ENCODE results near the gene PIBF1.
A peak's percentile ranks its signal among the peaks of the same experiment; 100 is the strongest.
"Not testable (repeated sequence)": the region's sequence is repeated elsewhere in the genome, so short reads cannot be mapped to it uniquely, and the experiment has no call there.

Gene PIBF1

GRCh38 chr13:72781451-72782439 is at the start of gene PIBF1, which contains the start of gene DIS3:
TSS of gene PIBF1 (plus strand) at chr13:72782133. CDS start at chr13:72783470, 1,337 bp downstream.
TSS of gene DIS3 (minus strand) at chr13:72781900. CDS start at chr13:72781832, 68 bp downstream.
- H3K4me1 Mint-ChIP-seq, result peaks cover 18 to 56% of the 10 kb centered on the region in 2 donors
- ATAC-seq (replicated peaks), result peak; percentile 97 to 98
- peak within 1 kb of the TSS; percentile 99 for H3K27ac Mint-ChIP-seq
- H3K9me3 Mint-ChIP-seq, result no peaks in the 10 kb centered on the region
- H3K27me3 Mint-ChIP-seq, result no peaks in the 10 kb centered on the region
- H3K36me3 Mint-ChIP-seq, result peaks cover 28 to 46% of the 10 kb centered on the region in 2 donors
- DNase-seq, result peak; percentile 99
- peak within 1 kb of the TSS; percentile 99 to 100 for H3K4me3 Mint-ChIP-seq

- Mint-ChIP-seq H3K27ac (no peak overlapping the region), H3K36me3 (peaks cover 29 to 35% of the 10 kb centered on the region in 2 donors), H3K9me3 (no peaks in the 10 kb centered on the region), H3K27me3 (no peaks in the 10 kb centered on the region), H3K4me1 (peaks cover 4 to 8% of the 10 kb centered on the region in 2 donors), H3K4me3 (no peak overlapping the region)
- DNase-seq (no peak), ATAC-seq (replicated peaks) (no peak)
Observed at GRCh38 chr13:72737033-72737432, 44.9 kb upstream of the PIBF1 start.

GRCh38 chr13:72740015-72740414 is 41.9 kb upstream of the PIBF1 start:
- DNase-seq (no peak), ATAC-seq (replicated peaks) (no peak)
- Mint-ChIP-seq H3K36me3 (peaks cover 25 to 37% of the 10 kb centered on the region in 2 donors), H3K9me3 (no peaks in the 10 kb centered on the region), H3K4me3 (no peak overlapping the region), H3K4me1 (peaks cover 4 to 8% of the 10 kb centered on the region in 2 donors), H3K27me3 (no peaks in the 10 kb centered on the region), H3K27ac (no peak overlapping the region)

- no peak for ATAC-seq (replicated peaks)
- H3K27me3 Mint-ChIP-seq, result no peaks in the 10 kb centered on the region
- no peak overlapping the region for H3K4me3 Mint-ChIP-seq
- H3K9me3 Mint-ChIP-seq, result no peaks in the 10 kb centered on the region
- H3K36me3 Mint-ChIP-seq, result peaks cover 31 to 49% of the 10 kb centered on the region in 2 donors
- peaks cover 3 to 8% of the 10 kb centered on the region in 2 donors for H3K4me1 Mint-ChIP-seq
- no peak overlapping the region for H3K27ac Mint-ChIP-seq
- DNase-seq, result no peak
Observed at GRCh38 chr13:72745260-72745659, 36.7 kb upstream of the PIBF1 start.

- Mint-ChIP-seq H3K4me1 (peaks cover 0 to 3% of the 10 kb centered on the region in 2 donors), H3K36me3 (peaks cover 42 to 63% of the 10 kb centered on the region in 2 donors), H3K9me3 (peaks cover 0 to 3% of the 10 kb centered on the region in 2 donors), H3K27me3 (no peaks in the 10 kb centered on the region), H3K4me3 (no peak overlapping the region), H3K27ac (no peak overlapping the region)
- ATAC-seq (replicated peaks) (no peak), DNase-seq (no peak)
Observed at GRCh38 chr13:72751220-72751619, 30.7 kb upstream of the PIBF1 start.

- Mint-ChIP-seq H3K4me3 (no peak overlapping the region), H3K4me1 (peaks cover 0 to 3% of the 10 kb centered on the region in 2 donors), H3K36me3 (peaks cover 34 to 48% of the 10 kb centered on the region in 2 donors), H3K27me3 (no peaks in the 10 kb centered on the region), H3K27ac (no peak overlapping the region), H3K9me3 (peaks cover 0 to 3% of the 10 kb centered on the region in 2 donors)
- ATAC-seq (replicated peaks) (no peak), DNase-seq (no peak)
Observed at GRCh38 chr13:72754111-72754510, 27.8 kb upstream of the PIBF1 start.

- H3K36me3 Mint-ChIP-seq, result peaks cover 21 to 32% of the 10 kb centered on the region in 2 donors
- no peaks in the 10 kb centered on the region for H3K9me3 Mint-ChIP-seq
Observed at GRCh38 chr13:72757792-72758535, 24.0 kb upstream of the PIBF1 start.

GRCh38 chr13:72760189-72760588 is 21.7 kb upstream of the PIBF1 start:
- Mint-ChIP-seq H3K27me3 (no peaks in the 10 kb centered on the region), H3K4me3 (no peak overlapping the region), H3K4me1 (no peaks in the 10 kb centered on the region), H3K27ac (no peak overlapping the region), H3K36me3 (peaks cover 21 to 32% of the 10 kb centered on the region in 2 donors), H3K9me3 (no peaks in the 10 kb centered on the region)
- DNase-seq (no peak), ATAC-seq (replicated peaks) (no peak)

More at GRCh38 chr13:72757792-72758535, 24.0 kb upstream of the PIBF1 start:
- Mint-ChIP-seq H3K27me3 (no peaks in the 10 kb centered on the region), H3K27ac (no peak overlapping the region), H3K4me3 (no peak overlapping the region), H3K4me1 (no peaks in the 10 kb centered on the region)
- ATAC-seq (replicated peaks) (no peak), DNase-seq (no peak)

- no peak for DNase-seq
- Mint-ChIP-seq H3K4me3 (no peak overlapping the region), H3K27ac (no peak overlapping the region), H3K27me3 (no peaks in the 10 kb centered on the region), H3K9me3 (no peaks in the 10 kb centered on the region), H3K4me1 (no peaks in the 10 kb centered on the region), H3K36me3 (peaks cover 22 to 42% of the 10 kb centered on the region in 2 donors)
- no peak for ATAC-seq (replicated peaks)
Observed at GRCh38 chr13:72763411-72763810, 18.5 kb upstream of the PIBF1 start.

- ATAC-seq (replicated peaks) (no peak), DNase-seq (no peak)
- peaks cover 32 to 37% of the 10 kb centered on the region in 2 donors for H3K36me3 Mint-ChIP-seq
- no peak overlapping the region for H3K4me3 Mint-ChIP-seq
- no peaks in the 10 kb centered on the region for H3K9me3 Mint-ChIP-seq
- H3K27ac Mint-ChIP-seq, result no peak overlapping the region
- no peaks in the 10 kb centered on the region for H3K27me3 Mint-ChIP-seq
- peaks cover 4 to 17% of the 10 kb centered on the region in 2 donors for H3K4me1 Mint-ChIP-seq
Observed at GRCh38 chr13:72774019-72774418, 7.9 kb upstream of the PIBF1 start.

GRCh38 chr13:72782717-72783116 is 784 bp downstream of the PIBF1 start:
- Mint-ChIP-seq H3K4me1 (peaks cover 18 to 48% of the 10 kb centered on the region in 2 donors), H3K27me3 (no peaks in the 10 kb centered on the region), H3K9me3 (no peaks in the 10 kb centered on the region), H3K4me3 (peak overlapping the region; percentile 99 to 100), H3K36me3 (peaks cover 23 to 41% of the 10 kb centered on the region in 2 donors), H3K27ac (peak overlapping the region; percentile 91)
- no peak for DNase-seq
- no peak for ATAC-seq (replicated peaks)

- not testable (repeated sequence) for DNase-seq; H3K9me3 Mint-ChIP-seq; H3K27ac Mint-ChIP-seq; H3K4me3 Mint-ChIP-seq; ATAC-seq (replicated peaks); H3K27me3 Mint-ChIP-seq
- Mint-ChIP-seq H3K4me1 (peaks cover 16 to 36% of the 10 kb centered on the region in 2 donors), H3K36me3 (peaks cover 19 to 32% of the 10 kb centered on the region in 2 donors)
Observed at GRCh38 chr13:72784679-72785078, 2.7 kb downstream of the PIBF1 start.

GRCh38 chr13:72788831-72789230 is 6.9 kb downstream of the PIBF1 start:
- Mint-ChIP-seq H3K4me3 (no peak overlapping the region), H3K27me3 (no peaks in the 10 kb centered on the region), H3K36me3 (peaks cover 22 to 38% of the 10 kb centered on the region in 2 donors), H3K4me1 (peaks cover 9 to 19% of the 10 kb centered on the region in 2 donors), H3K27ac (no peak overlapping the region), H3K9me3 (peaks cover 2 to 5% of the 10 kb centered on the region in 2 donors)
- DNase-seq (no peak), ATAC-seq (replicated peaks) (no peak)

GRCh38 chr13:72792640-72793039 is 10.7 kb downstream of the PIBF1 start:
- H3K9me3 Mint-ChIP-seq, result peaks cover 6 to 10% of the 10 kb centered on the region in 2 donors
- peaks cover 30 to 41% of the 10 kb centered on the region in 2 donors for H3K36me3 Mint-ChIP-seq
- ATAC-seq (replicated peaks) (no peak), DNase-seq (no peak)
- H3K27me3 Mint-ChIP-seq, result no peaks in the 10 kb centered on the region
- no peak overlapping the region for H3K4me3 Mint-ChIP-seq
- no peak overlapping the region for H3K27ac Mint-ChIP-seq
- peaks cover 0 to 4% of the 10 kb centered on the region in 2 donors for H3K4me1 Mint-ChIP-seq
